Fibroblast of peridontal ligament (primary cell): ENCODE results near the gene RNF114.
A peak's percentile ranks its signal among the peaks of the same experiment; 100 is the strongest.
"Not testable (repeated sequence)": the region's sequence is repeated elsewhere in the genome, so short reads cannot be mapped to it uniquely, and the experiment has no call there.

Experiments used
- DNase-seq: peaks from one replicate; pipeline ENCODE4 v3.0.0-alpha.2; 2010; ENCODE audit errors: extremely low read depth

Gene RNF114

GRCh38 chr20:49936153-49937026 lies at the start of gene RNF114:
TSS of gene RNF114 (plus strand) at chr20:49936397. CDS start at chr20:49936413, 16 bp downstream.
- DNase-seq = peak; percentile 93

GRCh38 chr20:49886571-49887213 lies 49.5 kb upstream of the RNF114 start:
- DNase-seq = no peak

GRCh38 chr20:49887251-49888211 lies 48.7 kb upstream of the RNF114 start:
- DNase-seq = peak; percentile 14

- peak; percentile 78 for DNase-seq
Measured at GRCh38 chr20:49888212-49889000, 47.8 kb upstream of the RNF114 start.

GRCh38 chr20:49889001-49889934 lies 46.9 kb upstream of the RNF114 start:
- no peak for DNase-seq

- no peak for DNase-seq
Measured at GRCh38 chr20:49889935-49890333, 46.3 kb upstream of the RNF114 start.

GRCh38 chr20:49890471-49891361 lies 45.5 kb upstream of the RNF114 start:
- DNase-seq = no peak

- DNase-seq = no peak
Measured at GRCh38 chr20:49891476-49892110, 44.6 kb upstream of the RNF114 start.

- DNase-seq = no peak
Measured at GRCh38 chr20:49892260-49892659, 43.9 kb upstream of the RNF114 start.

GRCh38 chr20:49892817-49893216 lies 43.4 kb upstream of the RNF114 start:
- DNase-seq = no peak

GRCh38 chr20:49893242-49894072 lies 42.7 kb upstream of the RNF114 start:
- peak; percentile 46 for DNase-seq

GRCh38 chr20:49894073-49894470 lies 42.1 kb upstream of the RNF114 start:
- no peak for DNase-seq

GRCh38 chr20:49895474-49896093 lies 40.6 kb upstream of the RNF114 start:
- not testable (repeated sequence) for DNase-seq

- no peak for DNase-seq
Measured at GRCh38 chr20:49896204-49896603, 40.0 kb upstream of the RNF114 start.

GRCh38 chr20:49899541-49900383 lies 36.4 kb upstream of the RNF114 start:
- no peak for DNase-seq

GRCh38 chr20:49901588-49901987 lies 34.6 kb upstream of the RNF114 start:
- no peak for DNase-seq
